Measurements from ENCODE around the gene PRPF8. TPM values are rescaled to one million over a fixed set of nuclear protein-coding genes. Genes with fewer than 3 reads are reported as not detected.

PRPF8 gene
- polyA plus RNA-seq, 3 donors = 53.3 to 128 (median 78.0) TPM

GRCh38 chr17:1725642-1726511, 41.2 kb upstream of the PRPF8 start:
- Histone ChIP-seq H3K9me3 (replicated peaks in 1 of 2; ENCODE audit: control insufficient read depth in 1 of 2, insufficient read depth in 1 of 2, low read length in 2 of 2) (no peaks in the 10 kb centered on the region), H3K9ac (ENCODE audit: insufficient read depth, low read length, poor library complexity, severe bottlenecking) (peak overlapping the region; percentile 83), H3K4me1 (ENCODE audit: control insufficient read depth in 1 of 2, insufficient read depth in 2 of 2, low read length in 2 of 2) (peaks cover 30 to 38% of the 10 kb centered on the region in 2 donors), H3K4me3 (replicated peaks in 1 of 3; ENCODE audit: low read depth in 2 of 3, low read length in 3 of 3) (peak overlapping the region; percentile 74 to 90 (median 80)), H2AFZ (ENCODE audit: insufficient read depth, low read depth, low read length, poor library complexity, severe bottlenecking) (no peak overlapping the region), H3K4me2 (replicated peaks; ENCODE audit: extremely low read depth, low read length, poor library complexity, severe bottlenecking) (peak overlapping the region; percentile 95), H4K20me1 (ENCODE audit: insufficient read depth, low read length) (peaks cover 59% of the 10 kb centered on the region), H3K27ac (ENCODE audit: low read depth in 1 of 2, low read length in 2 of 2) (peak overlapping the region; percentile 54 to 85), H3K79me2 (ENCODE audit: insufficient read depth, low read length) (peaks cover 37% of the 10 kb centered on the region), H3K36me3 (replicated peaks in 1 of 2; ENCODE audit: control insufficient read depth in 1 of 2, insufficient read depth in 2 of 2, low read length in 2 of 2) (peaks cover 35 to 47% of the 10 kb centered on the region in 2 donors), H3K27me3 (ENCODE audit: control insufficient read depth in 2 of 2, insufficient read depth in 2 of 2, low read length in 2 of 2) (no peaks in the 10 kb centered on the region)
- H3K27me3 Mint-ChIP-seq (ENCODE audit: low read depth in 3 of 3) = peaks cover 0 to 2% (median 0%) of the 10 kb centered on the region in 3 donors
- peak overlapping the region; percentile 75 to 90 for H3K4me3 Mint-ChIP-seq
- 96% methylated on average over 47 of the region's 54 CpGs for WGBS (ENCODE audit: insufficient coverage)
- peaks cover 15 to 49% of the 10 kb centered on the region in 2 donors for H3K36me3 Mint-ChIP-seq
- intact Hi-C loops (cut with micrococcal nuclease) = loop anchor here (2.0 to 10.0 kb wide), 2 partner anchors 57 to 109 kb away; partner anchors contain the start of gene RPA1 (in 1 of the 2)
- peak overlapping the region; percentile 25 to 76 (median 67) for H3K27ac Mint-ChIP-seq
- no peak for TF ChIP-seq CTCF (IDR thresholded peaks at IDR 0.05)
- H3K4me1 Mint-ChIP-seq = peaks cover 38% of the 10 kb centered on the region
- no peaks in the 10 kb centered on the region for H3K9me3 Mint-ChIP-seq
- DNase-seq = no peak

DNA sequence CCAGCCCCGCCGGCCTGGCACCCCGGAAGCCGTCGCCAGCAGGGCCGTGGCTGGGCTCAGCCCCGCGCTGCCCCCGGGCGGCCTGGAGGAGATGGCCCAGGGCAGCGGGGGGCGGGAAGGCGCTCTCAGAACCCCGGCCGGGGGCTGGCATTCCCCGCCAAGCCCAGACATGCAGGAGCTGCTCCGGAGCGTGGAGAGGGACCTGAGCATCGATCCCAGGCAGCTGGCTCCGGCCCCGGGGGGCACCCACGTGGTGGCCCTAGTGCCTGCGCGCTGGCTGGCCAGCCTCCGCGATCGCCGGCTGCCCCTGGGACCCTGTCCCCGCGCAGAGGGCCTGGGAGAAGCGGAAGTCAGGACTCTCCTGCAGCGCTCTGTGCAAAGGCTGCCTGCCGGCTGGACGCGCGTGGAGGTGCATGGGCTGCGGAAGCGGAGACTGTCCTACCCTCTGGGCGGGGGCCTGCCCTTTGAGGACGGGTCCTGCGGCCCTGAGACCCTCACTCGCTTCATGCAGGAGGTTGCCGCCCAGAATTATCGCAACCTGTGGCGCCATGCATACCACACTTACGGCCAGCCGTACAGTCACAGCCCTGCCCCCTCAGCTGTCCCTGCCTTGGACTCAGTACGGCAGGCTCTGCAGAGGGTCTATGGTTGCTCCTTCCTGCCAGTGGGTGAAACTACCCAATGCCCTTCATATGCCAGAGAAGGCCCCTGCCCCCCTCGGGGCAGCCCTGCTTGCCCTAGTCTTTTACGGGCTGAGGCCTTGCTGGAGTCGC, 40.4 kb upstream of the PRPF8 start:
- DNase-seq = peak; percentile 31 to 52 (median 33)
- peaks cover 34 to 43% of the 10 kb centered on the region in 2 donors for H3K4me1 ChIP-seq (ENCODE audit: control insufficient read depth in 1 of 2, insufficient read depth in 2 of 2, low read length in 2 of 2)
- peaks cover 28 to 40% of the 10 kb centered on the region in 2 donors for H3K36me3 ChIP-seq (replicated peaks in 1 of 2; ENCODE audit: control insufficient read depth in 1 of 2, insufficient read depth in 2 of 2, low read length in 2 of 2)
- Mint-ChIP-seq H3K27me3 (ENCODE audit: low read depth in 3 of 3) (peaks cover 0 to 2% (median 0%) of the 10 kb centered on the region in 3 donors), H3K36me3 (peaks cover 15 to 43% of the 10 kb centered on the region in 2 donors), H3K4me1 (peaks cover 41% of the 10 kb centered on the region), H3K27ac (peak overlapping the region; percentile 25 to 76 (median 48)), H3K4me3 (peak overlapping the region; percentile 75 to 90), H3K9me3 (no peaks in the 10 kb centered on the region)
- H4K20me1 ChIP-seq (ENCODE audit: insufficient read depth, low read length) = peaks cover 51% of the 10 kb centered on the region
- H3K4me2 ChIP-seq (replicated peaks; ENCODE audit: extremely low read depth, low read length, poor library complexity, severe bottlenecking) = peak overlapping the region; percentile 95
- intact Hi-C loops (cut with micrococcal nuclease) = loop anchor here (2.0 to 10.0 kb wide), 2 partner anchors 58 to 110 kb away; partner anchors contain the start of gene RPA1 (in 1 of the 2)
- WGBS (ENCODE audit: insufficient coverage) = 13% methylated on average over 51 of the region's 51 CpGs
- H3K79me2 ChIP-seq (ENCODE audit: insufficient read depth, low read length) = peaks cover 37% of the 10 kb centered on the region
- peak; percentile 39 for TF ChIP-seq CTCF (IDR thresholded peaks at IDR 0.05)
- H3K9me3 ChIP-seq (replicated peaks in 1 of 2; ENCODE audit: control insufficient read depth in 1 of 2, insufficient read depth in 1 of 2, low read length in 2 of 2) = no peaks in the 10 kb centered on the region
- peak overlapping the region; percentile 54 to 85 for H3K27ac ChIP-seq (ENCODE audit: low read depth in 1 of 2, low read length in 2 of 2)
- H3K4me3 ChIP-seq (replicated peaks in 1 of 3; ENCODE audit: low read depth in 2 of 3, low read length in 3 of 3) = peak overlapping the region; percentile 74 to 90 (median 80)
- no peaks in the 10 kb centered on the region for H3K27me3 ChIP-seq (ENCODE audit: control insufficient read depth in 2 of 2, insufficient read depth in 2 of 2, low read length in 2 of 2)
- peak overlapping the region; percentile 83 for H2AFZ ChIP-seq (ENCODE audit: insufficient read depth, low read depth, low read length, poor library complexity, severe bottlenecking)
- peak overlapping the region; percentile 83 for H3K9ac ChIP-seq (ENCODE audit: insufficient read depth, low read length, poor library complexity, severe bottlenecking)

Measured in CD14-positive monocyte (primary cell).